HCT116 (cell line): ENCODE measurements around the gene DAND5. TPM values are rescaled to one million over a fixed set of nuclear protein-coding genes. Genes with fewer than 3 reads are reported as not detected.

ENCODE experiments used
- ATAC-seq: fragments of 200-7000 bp; cut with Tn5 transposase; 2 replicates; pipeline ENCODE4 v1.9.1; 2020; ENCODE audit warnings: mild to moderate bottlenecking, moderate library complexity
- BruUV-seq: library from RNA; stranded (reverse); fragments of 400-500 nt; replicated peaks from 2 replicates; lab custom pipeline; 2021; lab: Mats Ljungman, UMichigan
- CTCF ChIA-PET: fragments of 300-600 bp; sonication (Branson Sonifier 250); formaldehyde crosslinking; loops from one replicate; lab custom pipeline; 2021; ENCODE audit warnings: antibody characterized with exemption; lab: Charles Lee
- POLR2A ChIA-PET: fragments of 300-600, 350-600 bp; sonication (Branson Sonifier 250); formaldehyde crosslinking; loops from one replicate; lab custom pipeline; 2021; ENCODE audit warnings: antibody characterized with exemption; lab: Charles Lee
- RAD21 ChIA-PET, 2 experiments: fragments of 300-600 bp; sonication (Branson Sonifier 250); formaldehyde crosslinking; loops; one replicate each; lab custom pipeline; 2023; ENCODE audit warnings: low total read pairs in 2 of 2; ENCODE audit not compliant: uncharacterized antibody in 2 of 2, unreplicated experiment in 2 of 2, low non-redundant PET in 1 of 2; lab: Charles Lee
- DNase-seq: peaks from one replicate; pipeline ENCODE4 v3.0.0-alpha.2; 2010; ENCODE audit warnings: low read depth, low spot score
- H2AFZ ChIP-seq: fragments of 200-600 bp; shearing (Covaris generic), sonication (generic); 2 replicates; pipeline ENCODE4 v1.6.1; 2017; ENCODE audit warnings: low read depth, mixed run types, mixed read lengths, antibody characterized with exemption, low read length; ENCODE audit not compliant: poor library complexity, severe bottlenecking
- H3K27ac ChIP-seq: 2 replicates; pipeline ENCODE4 v1.5.1; 2012; ENCODE audit warnings: low read depth, low read length
- H3K27me3 ChIP-seq: fragments of 200-600 bp; sonication (generic); 2 replicates; pipeline ENCODE4 v1.6.1; 2016; ENCODE audit warnings: mixed run types, low read length, mixed read lengths; ENCODE audit not compliant: insufficient read depth
- H3K36me3 ChIP-seq, 2 experiments: fragments of 200-500 bp in 1 of 2; fragments of 200-600 bp in 1 of 2; sonication (Bioruptor generic) in 1 of 2; sonication (generic) in 1 of 2; 2 replicates each; pipeline versions ENCODE4 v1.5.1 to v1.6.1; 2014 to 2016; ENCODE audit warnings: low read length in 2 of 2, inconsistent platforms in 1 of 2, mixed read lengths in 1 of 2, mixed run types in 1 of 2; ENCODE audit not compliant: insufficient read depth in 2 of 2, control insufficient read depth in 1 of 2
- H3K4me1 ChIP-seq, 2 experiments: fragments of 200-600 bp in 1 of 2; sonication (generic) in 1 of 2; 2 replicates each; pipeline versions ENCODE4 v1.5.1 to v1.6.1; 2012 to 2017; ENCODE audit warnings: low read length in 2 of 2, inconsistent platforms in 1 of 2, mild to moderate bottlenecking in 1 of 2, mixed read lengths in 1 of 2, mixed run types in 1 of 2, moderate library complexity in 1 of 2; ENCODE audit not compliant: insufficient read depth in 2 of 2, control insufficient read depth in 1 of 2
- H3K4me2 ChIP-seq: fragments of 200-600 bp; sonication (generic); 2 replicates; pipeline ENCODE4 v1.6.1; 2017; ENCODE audit warnings: mixed run types, low read length, mixed read lengths
- H3K4me3 ChIP-seq, 2 experiments: fragments of 200-600 bp in 1 of 2; sonication (generic) in 1 of 2; replicated peaks in 1 of 2; 2 replicates each; pipeline ENCODE4 v1.5.1; 2011 to 2016; ENCODE audit warnings: low read length in 2 of 2, control low read depth in 1 of 2, low read depth in 1 of 2, mild to moderate bottlenecking in 1 of 2, mixed read lengths in 1 of 2, mixed run types in 1 of 2
- H3K79me2 ChIP-seq: fragments of 200-600 bp; sonication (generic); 2 replicates; pipeline ENCODE4 v1.6.1; 2017; ENCODE audit warnings: mild to moderate bottlenecking, mixed run types, low read length, moderate library complexity, mixed read lengths; ENCODE audit not compliant: insufficient read depth
- H3K9ac ChIP-seq: fragments of 200-600 bp; sonication (generic); 2 replicates; pipeline ENCODE4 v1.6.1; 2016; ENCODE audit warnings: low read length, mixed read lengths
- H3K9me2 ChIP-seq: fragments of 200-600 bp; sonication (generic), shearing (Covaris generic); 2 replicates; pipeline ENCODE4 v1.6.1; 2017; ENCODE audit warnings: mixed run types, mild to moderate bottlenecking, moderate library complexity; ENCODE audit not compliant: insufficient read depth
- H3K9me3 ChIP-seq, 2 experiments: fragments of 200-500 bp in 1 of 2; fragments of 200-600 bp in 1 of 2; sonication (Bioruptor generic) in 1 of 2; sonication (generic) in 1 of 2; 2 replicates each; pipeline ENCODE4 v1.6.1; 2014 to 2017; ENCODE audit warnings: low read length in 2 of 2, mixed read lengths in 2 of 2, inconsistent platforms in 1 of 2, low read depth in 1 of 2, mild to moderate bottlenecking in 1 of 2, mixed run types in 1 of 2, moderate library complexity in 1 of 2; ENCODE audit not compliant: control insufficient read depth in 1 of 2, insufficient read depth in 1 of 2
- H4K20me1 ChIP-seq: fragments of 200-600 bp; sonication (generic), shearing (Covaris generic); 2 replicates; pipeline ENCODE4 v1.6.1; 2017; ENCODE audit warnings: mixed run types, mild to moderate bottlenecking, moderate library complexity; ENCODE audit not compliant: insufficient read depth
- intact Hi-C: fragments of 100-400 bp; cut with micrococcal nuclease; formaldehyde crosslinking; loops from 2 replicates; pipeline ENCODE4 v1.10.0; 2022
- total RNA-seq: library from RNA; stranded (reverse); gene quantifications from one replicate; pipeline ENCODE4 v1.2.1, GENCODE V29; 2021; ENCODE audit not compliant: unreplicated experiment
- TF ChIP-seq, protein P1 (sequence below), 3 experiments: fragments of 200-600 bp in 1 of 3; sonication (generic) in 1 of 3; IDR thresholded peaks in 2 of 3; conservative IDR thresholded peaks in 1 of 3; 2 replicates each; pipeline ENCODE4 v1.5.1; 2012 to 2017; ENCODE audit warnings: low read depth in 2 of 3, low read length in 2 of 3, antibody characterized with exemption in 1 of 3, borderline replicate concordance in 1 of 3, control low read depth in 1 of 3, mild to moderate bottlenecking in 1 of 3, mixed read lengths in 1 of 3, mixed run types in 1 of 3, moderate library complexity in 1 of 3; ENCODE audit not compliant: insufficient read depth in 1 of 3
- TF ChIP-seq, protein P2 (sequence below): IDR thresholded peaks from 2 replicates; pipeline ENCODE4 v1.6.1; 2012

DAND5 gene
- total RNA-seq, 1 experiment from 2014 or later = 0.25 TPM

DNA sequence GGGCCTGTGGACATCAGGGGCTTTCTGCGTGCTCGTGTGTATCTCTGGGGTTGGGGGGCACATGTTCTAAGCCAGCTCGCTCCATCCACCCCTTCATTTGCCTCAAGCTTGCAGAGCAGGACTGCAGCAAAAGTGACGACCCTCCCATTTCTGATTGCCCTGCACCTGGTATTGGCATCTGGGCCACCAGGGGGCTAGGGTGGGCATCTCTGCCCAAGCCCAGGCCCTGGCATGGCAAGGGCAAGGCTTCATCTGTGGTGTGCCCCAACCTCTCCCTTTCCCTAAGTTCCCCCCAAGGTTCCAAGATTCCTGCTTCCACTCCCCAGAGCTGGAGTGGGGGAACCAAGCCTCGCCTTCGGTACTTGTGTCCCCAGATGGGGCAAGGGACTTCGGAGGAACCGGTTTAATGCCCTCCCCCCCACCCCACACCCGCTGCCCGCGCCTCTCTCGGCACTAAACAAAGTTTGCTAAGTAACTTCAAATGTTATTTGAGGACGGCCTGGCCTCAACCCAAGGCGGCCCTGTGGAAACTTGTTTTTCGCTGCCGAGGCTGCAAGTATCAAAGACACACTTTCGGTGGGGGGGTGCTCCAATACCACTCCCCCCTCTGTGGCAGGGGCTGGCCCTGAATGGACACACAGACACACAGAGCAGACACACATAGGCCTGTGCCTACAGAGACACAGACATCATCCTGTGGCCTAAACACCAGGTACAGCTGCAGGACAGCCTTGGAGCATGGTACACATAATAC is 38.1 kb downstream of the DAND5 start:
- Histone ChIP-seq H3K9me2 (no peaks in the 10 kb centered on the region), H3K27ac (no peak overlapping the region), H3K9ac (no peak overlapping the region), H2AFZ (no peak overlapping the region), H4K20me1 (no peaks in the 10 kb centered on the region), H3K4me3 (no peak overlapping the region), H3K79me2 (no peaks in the 10 kb centered on the region), H3K27me3 (no peaks in the 10 kb centered on the region), H3K4me1 (peaks cover 3 to 8% of the 10 kb centered on the region in 2 experiments), H3K4me2 (no peak overlapping the region), H3K9me3 (no peaks in the 10 kb centered on the region), H3K36me3 (no peaks in the 10 kb centered on the region)
- intact Hi-C loops = no loop called here
- no TSS peak for BruUV-seq
- TF ChIP-seq, protein P1, sequence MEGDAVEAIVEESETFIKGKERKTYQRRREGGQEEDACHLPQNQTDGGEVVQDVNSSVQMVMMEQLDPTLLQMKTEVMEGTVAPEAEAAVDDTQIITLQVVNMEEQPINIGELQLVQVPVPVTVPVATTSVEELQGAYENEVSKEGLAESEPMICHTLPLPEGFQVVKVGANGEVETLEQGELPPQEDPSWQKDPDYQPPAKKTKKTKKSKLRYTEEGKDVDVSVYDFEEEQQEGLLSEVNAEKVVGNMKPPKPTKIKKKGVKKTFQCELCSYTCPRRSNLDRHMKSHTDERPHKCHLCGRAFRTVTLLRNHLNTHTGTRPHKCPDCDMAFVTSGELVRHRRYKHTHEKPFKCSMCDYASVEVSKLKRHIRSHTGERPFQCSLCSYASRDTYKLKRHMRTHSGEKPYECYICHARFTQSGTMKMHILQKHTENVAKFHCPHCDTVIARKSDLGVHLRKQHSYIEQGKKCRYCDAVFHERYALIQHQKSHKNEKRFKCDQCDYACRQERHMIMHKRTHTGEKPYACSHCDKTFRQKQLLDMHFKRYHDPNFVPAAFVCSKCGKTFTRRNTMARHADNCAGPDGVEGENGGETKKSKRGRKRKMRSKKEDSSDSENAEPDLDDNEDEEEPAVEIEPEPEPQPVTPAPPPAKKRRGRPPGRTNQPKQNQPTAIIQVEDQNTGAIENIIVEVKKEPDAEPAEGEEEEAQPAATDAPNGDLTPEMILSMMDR (IDR thresholded peaks at IDR 0.05 in 2 of 3, conservative IDR thresholded peaks at IDR 0.05 in 1 of 3; ENCODE audit: borderline replicate concordance in 1 of 3, insufficient read depth in 1 of 3, low read depth in 2 of 3, low read length in 2 of 3) = peak in 1 of 3 experiments; percentile 9; a peak in 1 of 6 replicates
- TF ChIP-seq, protein P2, sequence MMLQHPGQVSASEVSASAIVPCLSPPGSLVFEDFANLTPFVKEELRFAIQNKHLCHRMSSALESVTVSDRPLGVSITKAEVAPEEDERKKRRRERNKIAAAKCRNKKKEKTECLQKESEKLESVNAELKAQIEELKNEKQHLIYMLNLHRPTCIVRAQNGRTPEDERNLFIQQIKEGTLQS = no peak
- ChIA-PET POLR2A (no interaction called here), RAD21 (no interaction called here), CTCF (no interaction called here)
- ATAC-seq = no peak
- no peak for DNase-seq
